ENCODE measurements around the gene DDX5. TPM values are rescaled to one million over a fixed set of nuclear protein-coding genes. Genes with fewer than 3 reads are reported as not detected.

Gene DDX5
- total and polyA plus RNA-seq, 2 experiments from 2014 or later, result 241 to 643 TPM

GRCh38 chr17:64506576-64507412, 705 bp upstream of the DDX5 start, which contains the start of gene CEP95:
CEP95 (plus strand) TSS chr17:64506977; CDS start chr17:64507098, 121 bp downstream.
- Histone ChIP-seq H3K4me3 (peak within 1 kb of the TSS; percentile 98), H3K9me3 (ENCODE audit: low read depth) (no peaks in the 10 kb centered on the region), H3K9me2 (ENCODE audit: insufficient read depth) (no peaks in the 10 kb centered on the region), H4K20me1 (ENCODE audit: insufficient read depth) (peaks cover 30% of the 10 kb centered on the region), H3K27me3 (replicated peaks; ENCODE audit: insufficient read depth) (no peaks in the 10 kb centered on the region), H3K4me1 (ENCODE audit: insufficient read depth) (peaks cover 27% of the 10 kb centered on the region), H3K27ac (peak within 1 kb of the TSS; percentile 100), H3K4me2 (ENCODE audit: unreplicated experiment) (peak within 1 kb of the TSS; percentile 98), H2AFZ (peak within 1 kb of the TSS; percentile 76), H3K36me3 (ENCODE audit: low read depth) (peaks cover 45% of the 10 kb centered on the region), H3K79me2 (ENCODE audit: insufficient read depth) (peaks cover 92% of the 10 kb centered on the region), H3F3A (ENCODE audit: insufficient read depth) (peaks cover 44% of the 10 kb centered on the region), H3K9ac (peak within 1 kb of the TSS; percentile 100)
- peak; percentile 99 for DNase-seq
- in situ Hi-C loops (cut with MboI), result no loop called here
- TF ChIP-seq EZH2 (IDR thresholded peaks at IDR 0.05; ENCODE audit: insufficient read depth, poor library complexity, severe bottlenecking), result no peak
- TF ChIP-seq EZH2phosphoT487 (IDR thresholded peaks at IDR 0.05; ENCODE audit: insufficient read depth, low read depth), result no peak
- WGBS, 2 experiments (ENCODE audit: low coverage in 1 of 2, low lambda C conversion rate in 2 of 2, missing lambda C conversion rate in 2 of 2), result 1% methylated on average over 76 to 77 of the region's 77 CpGs

- in situ Hi-C loops (cut with MboI), result no loop called here
- Histone ChIP-seq H3K4me3 (peak overlapping the region; percentile 98), H3K27me3 (replicated peaks; ENCODE audit: insufficient read depth) (no peaks in the 10 kb centered on the region), H3K4me2 (ENCODE audit: unreplicated experiment) (peak overlapping the region; percentile 85), H2AFZ (no peak overlapping the region), H3F3A (ENCODE audit: insufficient read depth) (peaks cover 56% of the 10 kb centered on the region), H3K9me2 (ENCODE audit: insufficient read depth) (no peaks in the 10 kb centered on the region), H3K4me1 (ENCODE audit: insufficient read depth) (peaks cover 39% of the 10 kb centered on the region), H3K36me3 (ENCODE audit: low read depth) (peaks cover 50% of the 10 kb centered on the region), H3K79me2 (ENCODE audit: insufficient read depth) (peaks cover 92% of the 10 kb centered on the region), H3K9me3 (ENCODE audit: low read depth) (no peaks in the 10 kb centered on the region), H3K9ac (peak overlapping the region; percentile 100), H3K27ac (peak overlapping the region; percentile 100), H4K20me1 (ENCODE audit: insufficient read depth) (peaks cover 30% of the 10 kb centered on the region)
- peak; percentile 95 for DNase-seq
- 0 to 1% methylated on average over 68 to 75 of the region's 76 CpGs for WGBS, 2 experiments (ENCODE audit: low coverage in 1 of 2, low lambda C conversion rate in 2 of 2, missing lambda C conversion rate in 2 of 2)
- TF ChIP-seq EZH2 (IDR thresholded peaks at IDR 0.05; ENCODE audit: insufficient read depth, poor library complexity, severe bottlenecking), result no peak
- TF ChIP-seq EZH2phosphoT487 (IDR thresholded peaks at IDR 0.05; ENCODE audit: insufficient read depth, low read depth), result no peak
These were observed 519 bp downstream of the DDX5 start for GRCh38 chr17:64505340-64506200.

- no peak overlapping the region for H2AFZ ChIP-seq
- peak overlapping the region; percentile 98 for H3K4me3 ChIP-seq
- H4K20me1 ChIP-seq (ENCODE audit: insufficient read depth), result peaks cover 36% of the 10 kb centered on the region
- H3K9me3 ChIP-seq (ENCODE audit: low read depth), result no peaks in the 10 kb centered on the region
- TF ChIP-seq EZH2 (IDR thresholded peaks at IDR 0.05; ENCODE audit: insufficient read depth, poor library complexity, severe bottlenecking) (no peak), EZH2phosphoT487 (IDR thresholded peaks at IDR 0.05; ENCODE audit: insufficient read depth, low read depth) (no peak)
- H3K27ac ChIP-seq, result peak overlapping the region; percentile 100
- DNase-seq, result no peak
- H3K4me1 ChIP-seq (ENCODE audit: insufficient read depth), result peaks cover 46% of the 10 kb centered on the region
- WGBS, 2 experiments (ENCODE audit: low coverage in 1 of 2, low lambda C conversion rate in 2 of 2, missing lambda C conversion rate in 2 of 2), result 1% methylated on average over 13 of the region's 13 CpGs
- no peaks in the 10 kb centered on the region for H3K27me3 ChIP-seq (replicated peaks; ENCODE audit: insufficient read depth)
- peaks cover 53% of the 10 kb centered on the region for H3K36me3 ChIP-seq (ENCODE audit: low read depth)
- peaks cover 63% of the 10 kb centered on the region for H3F3A ChIP-seq (ENCODE audit: insufficient read depth)
- H3K79me2 ChIP-seq (ENCODE audit: insufficient read depth), result peaks cover 92% of the 10 kb centered on the region
- peak overlapping the region; percentile 100 for H3K9ac ChIP-seq
- in situ Hi-C loops (cut with MboI), result no loop called here
- H3K9me2 ChIP-seq (ENCODE audit: insufficient read depth), result no peaks in the 10 kb centered on the region
- peak overlapping the region; percentile 85 for H3K4me2 ChIP-seq (ENCODE audit: unreplicated experiment)
These were observed 1.2 kb downstream of the DDX5 start for GRCh38 chr17:64504769-64505339.

All from GM23248 (cell line).